HepG2 (cell line): ENCODE results near the gene SIX3. TPM values are rescaled to one million over a fixed set of nuclear protein-coding genes. Genes with fewer than 3 reads are reported as not detected.

Experiments
- ATAC-seq: fragments of 200-7000 bp; cut with Tn5 transposase; 3 replicates; pipeline ENCODE4 v1.9.1; 2020; ENCODE audit warnings: mild to moderate bottlenecking, moderate library complexity
- BruUV-seq: library from RNA; stranded (reverse); fragments of 400-500 nt; replicated peaks from 2 replicates; lab custom pipeline; 2021; lab: Mats Ljungman, UMichigan
- CTCF ChIA-PET: fragments of 300-600 bp; formaldehyde crosslinking; extraction: SDS; loops from one replicate; lab custom pipeline; 2021; ENCODE audit warnings: low total read pairs, inconsistent platforms, low intra/inter-chr PET ratio; lab: Yijun Ruan, JAX
- POLR2A ChIA-PET: fragments of 350-600 bp; sonication (Branson Sonifier 250); formaldehyde crosslinking; loops from one replicate; lab custom pipeline; 2020; ENCODE audit warnings: antibody characterized with exemption, inconsistent platforms; lab: Yijun Ruan, JAX
- DNase-seq: peaks from one replicate; pipeline ENCODE4 v3.0.0-alpha.2; 2015; ENCODE audit warnings: low spot score
- FAIRE-seq: peaks from 3 replicates; lab custom pipeline; 2011; peaks lifted over from hg19 to GRCh38; lab: Jason Lieb, UNC
- H2AFZ ChIP-seq: one replicate; pipeline ENCODE4 v1.6.1; 2011; ENCODE audit warnings: low read length, inconsistent platforms
- H3K27ac ChIP-seq: fragments of 300-600 bp; 3 replicates; pipeline ENCODE4 v1.8.0; 2011; ENCODE audit warnings: mixed run types, mild to moderate bottlenecking, mixed read lengths, low read length, inconsistent platforms; ENCODE audit not compliant: insufficient read depth; ENCODE audit errors: extremely low read length
- H3K27me3 ChIP-seq, 2 experiments: fragments of 200-600 bp in 1 of 2; 2 replicates in 1 of 2; 3 replicates in 1 of 2; pipeline versions ENCODE4 v1.6.0 to v1.8.0; 2011; ENCODE audit warnings: low read length in 2 of 2, mild to moderate bottlenecking in 2 of 2, moderate library complexity in 2 of 2, inconsistent platforms in 1 of 2; ENCODE audit not compliant: insufficient read depth in 2 of 2, control insufficient read depth in 1 of 2
- H3K36me3 ChIP-seq, 2 experiments: fragments of 200-600 bp in 1 of 2; replicated peaks in 1 of 2; 2 replicates in 1 of 2; 3 replicates in 1 of 2; pipeline versions ENCODE4 v1.5.1 to v1.8.0; 2011; ENCODE audit warnings: low read length in 2 of 2, inconsistent platforms in 1 of 2; ENCODE audit not compliant: insufficient read depth in 2 of 2, control insufficient read depth in 1 of 2
- H3K4me1 ChIP-seq: 2 replicates; pipeline ENCODE4 v1.5.1; 2012; ENCODE audit warnings: low read length, inconsistent platforms; ENCODE audit not compliant: insufficient read depth
- H3K4me2 ChIP-seq: 2 replicates; pipeline ENCODE4 v1.6.0; 2011; ENCODE audit warnings: low read depth, low read length, inconsistent platforms
- H3K4me3 ChIP-seq, 3 experiments: fragments of 200-600 bp in 1 of 3; sonication (generic), shearing (Covaris generic) in 1 of 3; replicated peaks in 1 of 3; 2 replicates each; pipeline ENCODE4 v1.5.1; 2011 to 2016; ENCODE audit warnings: low read length in 3 of 3, inconsistent platforms in 2 of 3, low read depth in 2 of 3, mild to moderate bottlenecking in 2 of 3, control low read depth in 1 of 3, mixed read lengths in 1 of 3; ENCODE audit not compliant: insufficient read depth in 1 of 3
- H3K79me2 ChIP-seq: one replicate; pipeline ENCODE4 v1.6.1; 2011; ENCODE audit warnings: low read length, inconsistent platforms; ENCODE audit not compliant: insufficient read depth
- H3K9ac ChIP-seq: 2 replicates; pipeline ENCODE4 v1.6.0; 2011; ENCODE audit warnings: mild to moderate bottlenecking, low read depth, low read length, inconsistent platforms; ENCODE audit not compliant: insufficient read depth
- H3K9me3 ChIP-seq: 2 replicates; pipeline ENCODE4 v1.5.1; 2012; ENCODE audit warnings: mild to moderate bottlenecking, low read length
- H4K20me1 ChIP-seq: 2 replicates; pipeline ENCODE4 v1.6.0; 2011; ENCODE audit warnings: inconsistent platforms, mild to moderate bottlenecking, low read length, moderate library complexity; ENCODE audit not compliant: insufficient read depth
- ATF7 ChIP-seq, 2 experiments: fragments of 450-650 bp in 1 of 2; sonication (generic) in 1 of 2; formaldehyde crosslinking in 1 of 2; IDR thresholded peaks; 2 replicates each; pipeline versions ENCODE4 v1.4.0 to v1.6.1; 2016 to 2020; ENCODE audit warnings: antibody characterized with exemption in 1 of 2, mild to moderate bottlenecking in 1 of 2, missing genetic modification reagents in 1 of 2
- BORCS8-MEF2B ChIP-seq: sonication (generic); formaldehyde crosslinking; IDR thresholded peaks from 2 replicates; pipeline ENCODE4 v1.8.0; 2022; ENCODE audit warnings: mild to moderate bottlenecking, missing genetic modification reagents
- DBP ChIP-seq: sonication (generic); formaldehyde crosslinking; IDR thresholded peaks from 2 replicates; pipeline ENCODE4 v1.4.0; 2020; ENCODE audit warnings: missing genetic modification reagents; ENCODE audit errors: not compliant biosample characterization
- KDM4B ChIP-seq: sonication (generic); formaldehyde crosslinking; IDR thresholded peaks from 2 replicates; pipeline ENCODE4 v1.4.0; 2020; ENCODE audit warnings: missing genetic modification reagents
- MAZ ChIP-seq, 2 experiments: sonication (generic) in 1 of 2; formaldehyde crosslinking in 1 of 2; IDR thresholded peaks; 2 replicates each; pipeline versions ENCODE4 v1.5.0 to v1.6.1; 2012 to 2020; ENCODE audit warnings: low read depth in 2 of 2, mild to moderate bottlenecking in 2 of 2, borderline replicate concordance in 1 of 2, improper control_type of control experiment in 1 of 2, low read length in 1 of 2, missing genetic modification reagents in 1 of 2, moderate library complexity in 1 of 2
- THAP11 ChIP-seq: IDR thresholded peaks from 2 replicates; pipeline ENCODE4 v1.6.1; 2016; ENCODE audit warnings: missing biosample characterization, missing genetic modification reagents
- TRIM22 ChIP-seq: fragments of 450-650 bp; IDR thresholded peaks from 2 replicates; pipeline ENCODE4 v1.6.1; 2017
- ZC3H13 ChIP-seq: sonication (generic); formaldehyde crosslinking; IDR thresholded peaks from 2 replicates; pipeline ENCODE4 v1.8.1; 2023; ENCODE audit warnings: mild to moderate bottlenecking, missing genetic modification reagents, moderate library complexity
- ZNF138 ChIP-seq: sonication (generic); formaldehyde crosslinking; IDR thresholded peaks from 2 replicates; pipeline ENCODE4 v1.5.0; 2020; ENCODE audit warnings: mild to moderate bottlenecking, low read depth, missing genetic modification reagents
- ZNF414 ChIP-seq: sonication (generic); formaldehyde crosslinking; IDR thresholded peaks from 2 replicates; pipeline ENCODE4 v1.5.0; 2020; ENCODE audit warnings: missing genetic modification reagents
- ZNF577 ChIP-seq: sonication (generic); formaldehyde crosslinking; IDR thresholded peaks from 2 replicates; pipeline ENCODE4 v1.4.0; 2020; ENCODE audit warnings: mild to moderate bottlenecking, low read depth, missing genetic modification reagents, borderline replicate concordance
- ZNF605 ChIP-seq: sonication (generic); formaldehyde crosslinking; IDR thresholded peaks from 2 replicates; pipeline ENCODE4 v1.8.0; 2022; ENCODE audit warnings: mild to moderate bottlenecking, missing genetic modification reagents
- WGBS: methylation state at CpG from one replicate; pipeline ENCODE4 v1.1.6; 2017; ENCODE audit warnings: low lambda C conversion rate; 5-methylcytosine and 5-hydroxymethylcytosine counted together
- in situ Hi-C: cut with HindIII; loops from 2 replicates; pipeline ENCODE4 v1.10.0; 2017; ENCODE audit warnings: low pct_unique_long_range_greater_than_20kb; ENCODE audit not compliant: extremely low pct_ligation_motif_present
- intact Hi-C: fragments of 100-400 bp; cut with micrococcal nuclease; formaldehyde crosslinking; loops from one replicate; pipeline ENCODE4 v1.10.0; 2022; ENCODE audit not compliant: unreplicated experiment
- polyA plus RNA-seq, 8 experiments: library from polyadenylated mRNA; depleted of rRNA in 3 of 8; stranded (reverse) in 7 of 8; unstranded in 1 of 8; fragments of >200 nt; fragmentation: Illumina TruSeq in 4 of 8; extraction: Trizol in 4 of 8; gene quantifications; 2 replicates each; pipeline versions ENCODE4 v1.2.1 to v1.2.3, GENCODE V29; 2011 to 2016; ENCODE audit warnings: low read depth in 4 of 8, missing spikeins in 1 of 8, mixed read lengths in 1 of 8; ENCODE audit not compliant: insufficient read depth in 1 of 8
- total RNA-seq, 5 experiments: library from RNA; depleted of rRNA; stranded (reverse); fragments of >200 nt; fragmentation: Illumina TruSeq; extraction: Trizol; gene quantifications; 2 replicates each; pipeline ENCODE4 v1.2.3, GENCODE V29; 2016; ENCODE audit warnings: low read depth in 1 of 5
- TF ChIP-seq, protein P1 (sequence below): sonication (generic); formaldehyde crosslinking; IDR thresholded peaks from 2 replicates; pipeline ENCODE4 v1.5.0; 2020; ENCODE audit warnings: mild to moderate bottlenecking, missing genetic modification reagents, moderate library complexity
- TF ChIP-seq, protein P2 (sequence below): sonication (generic); formaldehyde crosslinking; IDR thresholded peaks from 2 replicates; pipeline ENCODE4 v1.5.1; 2020; ENCODE audit warnings: mild to moderate bottlenecking, missing genetic modification reagents

Gene SIX3
- total and polyA plus RNA-seq, 2 of the 13 experiments (the other 11 are each of a cell fraction or from before 2014, with no cell fraction given) = not detected

GRCh38 chr2:44930274-44931197 is 11.0 kb upstream of the SIX3 start:
- Histone ChIP-seq H3K4me2 (no peak overlapping the region), H3K36me3 (no peaks in the 10 kb centered on the region), H3K27ac (no peak overlapping the region), H3K79me2 (no peaks in the 10 kb centered on the region), H3K9me3 (no peaks in the 10 kb centered on the region), H3K4me3 (no peak overlapping the region), H3K4me1 (peaks cover 8% of the 10 kb centered on the region), H4K20me1 (no peaks in the 10 kb centered on the region; the same call in 1 of the 2 replicates), H3K9ac (no peak overlapping the region), H3K27me3 (peaks cover 20 to 77% of the 10 kb centered on the region in 2 experiments), H2AFZ (no peak overlapping the region)
- DNase-seq (no peak), FAIRE-seq (no peak), ATAC-seq (no peak)
- in situ Hi-C loops (no loop called here), intact Hi-C loops (loop anchor here (10.0 kb wide), 1 partner anchor 186 kb away; no protein-coding TSS in a partner anchor)
- ChIA-PET CTCF (no interaction called here), POLR2A (no interaction called here)
- 42% methylated on average over 28 of the region's 28 CpGs for WGBS
- no TSS peak for BruUV-seq
- TF ChIP-seq ZNF138 (CRISPR knock-in tag) (no peak), BORCS8-MEF2B (no peak), ZNF605 (CRISPR knock-in tag) (no peak), DBP (CRISPR knock-in tag) (no peak), ZNF577 (no peak), ZC3H13 (no peak), ZNF414 (CRISPR knock-in tag) (no peak), ATF7 (IDR thresholded peaks at IDR 0.05) (no peak), ATF7 (CRISPR knock-in tag; IDR thresholded peaks at IDR 0.05) (no peak), MAZ (IDR thresholded peaks at IDR 0.05; ENCODE audit: borderline replicate concordance, low read depth, low read length) (no peak), MAZ (CRISPR knock-in tag; IDR thresholded peaks at IDR 0.05; ENCODE audit: low read depth) (no peak), THAP11 (CRISPR knock-in tag) (no peak), TRIM22 (no peak), KDM4B (no peak)
- TF ChIP-seq, protein P1, sequence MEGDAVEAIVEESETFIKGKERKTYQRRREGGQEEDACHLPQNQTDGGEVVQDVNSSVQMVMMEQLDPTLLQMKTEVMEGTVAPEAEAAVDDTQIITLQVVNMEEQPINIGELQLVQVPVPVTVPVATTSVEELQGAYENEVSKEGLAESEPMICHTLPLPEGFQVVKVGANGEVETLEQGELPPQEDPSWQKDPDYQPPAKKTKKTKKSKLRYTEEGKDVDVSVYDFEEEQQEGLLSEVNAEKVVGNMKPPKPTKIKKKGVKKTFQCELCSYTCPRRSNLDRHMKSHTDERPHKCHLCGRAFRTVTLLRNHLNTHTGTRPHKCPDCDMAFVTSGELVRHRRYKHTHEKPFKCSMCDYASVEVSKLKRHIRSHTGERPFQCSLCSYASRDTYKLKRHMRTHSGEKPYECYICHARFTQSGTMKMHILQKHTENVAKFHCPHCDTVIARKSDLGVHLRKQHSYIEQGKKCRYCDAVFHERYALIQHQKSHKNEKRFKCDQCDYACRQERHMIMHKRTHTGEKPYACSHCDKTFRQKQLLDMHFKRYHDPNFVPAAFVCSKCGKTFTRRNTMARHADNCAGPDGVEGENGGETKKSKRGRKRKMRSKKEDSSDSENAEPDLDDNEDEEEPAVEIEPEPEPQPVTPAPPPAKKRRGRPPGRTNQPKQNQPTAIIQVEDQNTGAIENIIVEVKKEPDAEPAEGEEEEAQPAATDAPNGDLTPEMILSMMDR (CRISPR knock-in tag) = no peak
- TF ChIP-seq, protein P2, sequence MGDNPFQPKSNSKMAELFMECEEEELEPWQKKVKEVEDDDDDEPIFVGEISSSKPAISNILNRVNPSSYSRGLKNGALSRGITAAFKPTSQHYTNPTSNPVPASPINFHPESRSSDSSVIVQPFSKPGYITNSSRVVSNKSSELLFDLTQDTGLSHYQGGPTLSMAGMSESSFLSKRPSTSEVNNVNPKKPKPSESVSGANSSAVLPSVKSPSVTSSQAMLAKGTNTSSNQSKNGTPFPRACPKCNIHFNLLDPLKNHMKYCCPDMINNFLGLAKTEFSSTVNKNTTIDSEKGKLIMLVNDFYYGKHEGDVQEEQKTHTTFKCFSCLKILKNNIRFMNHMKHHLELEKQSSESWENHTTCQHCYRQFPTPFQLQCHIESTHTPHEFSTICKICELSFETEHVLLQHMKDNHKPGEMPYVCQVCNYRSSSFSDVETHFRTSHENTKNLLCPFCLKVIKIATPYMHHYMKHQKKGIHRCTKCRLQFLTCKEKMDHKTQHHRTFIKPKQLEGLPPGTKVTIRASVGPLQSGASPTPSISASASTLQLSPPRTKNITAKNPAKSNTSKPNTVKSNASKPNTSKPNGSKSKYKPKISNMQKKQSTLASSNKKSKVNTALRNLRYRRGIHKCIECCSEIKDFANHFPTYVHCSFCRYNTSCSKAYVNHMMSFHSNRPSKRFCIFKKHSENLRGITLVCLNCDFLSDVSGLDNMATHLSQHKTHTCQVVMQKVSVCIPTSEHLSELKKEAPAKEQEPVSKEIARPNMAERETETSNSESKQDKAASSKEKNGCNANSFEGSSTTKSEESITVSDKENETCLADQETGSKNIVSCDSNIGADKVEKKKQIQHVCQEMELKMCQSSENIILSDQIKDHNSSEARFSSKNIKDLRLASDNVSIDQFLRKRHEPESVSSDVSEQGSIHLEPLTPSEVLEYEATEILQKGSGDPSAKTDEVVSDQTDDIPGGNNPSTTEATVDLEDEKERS (CRISPR knock-in tag) = no peak
